ENCODE data around the gene CPED1. TPM values are rescaled to one million over a fixed set of nuclear protein-coding genes. Genes with fewer than 3 reads are reported as not detected.
A peak's percentile ranks its signal among the peaks of the same experiment; 100 is the strongest.

CPED1 gene
- total RNA-seq = 10 to 100 TPM in 1 of 2 donors, 1 to 10 TPM in 1; 4.0 to 15.9 TPM

DNA sequence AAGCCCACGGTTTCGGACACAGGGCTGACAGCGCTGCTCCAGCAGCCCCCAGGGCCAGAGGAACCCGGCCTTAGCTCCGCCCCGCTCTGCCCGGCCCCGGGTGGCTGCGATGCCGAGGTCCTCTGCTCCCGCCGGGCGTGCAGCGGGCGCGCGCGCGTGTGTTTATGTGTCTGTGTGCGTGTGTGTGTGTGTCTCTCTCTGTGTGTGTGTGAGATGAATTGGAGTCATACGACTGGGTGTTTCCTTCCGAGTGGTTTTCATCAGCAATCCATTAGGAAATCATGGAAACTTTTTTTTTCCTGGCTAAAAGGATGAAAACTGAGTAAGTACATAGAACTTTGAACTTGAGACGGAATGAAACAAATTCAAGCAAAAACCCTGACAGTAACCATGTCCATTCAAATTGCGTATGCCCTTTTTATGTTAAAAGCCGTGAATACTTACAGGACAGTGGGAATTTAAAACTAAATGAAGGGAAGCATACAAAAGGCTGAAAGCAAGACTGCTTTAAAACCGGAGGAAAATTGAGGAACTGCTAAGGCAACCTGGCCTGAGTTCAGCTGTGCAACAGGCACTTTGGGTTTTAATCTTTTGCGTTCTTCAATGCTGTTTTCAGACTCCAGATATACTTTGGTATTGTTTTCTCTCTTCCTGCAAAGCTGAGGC, at the start of gene CPED1:
Gene CPED1, plus strand, starts transcription at position 121 of the 666 bp plus-strand sequence. CDS start 911 bp downstream, outside the sequence.
- no peaks in the 10 kb centered on the region for H3K27me3 ChIP-seq
- peak within 1 kb of the TSS; percentile 33 for H3K4me3 ChIP-seq
- peak within 1 kb of the TSS; percentile 15 to 68 for H3K9ac ChIP-seq (ENCODE audit: low read depth in 2 of 2, low read length in 2 of 2)
- intact Hi-C loops (cut with DNase I) = loop anchor here (2.0 kb wide), 1 partner anchor 92 kb away; no protein-coding TSS in a partner anchor
- peaks cover 5% of the 10 kb centered on the region for H3K4me1 ChIP-seq
- H3K27ac ChIP-seq = peak within 1 kb of the TSS; percentile 75
- DNase-seq = peak; percentile 73
- H3K36me3 ChIP-seq = no peaks in the 10 kb centered on the region
- TF ChIP-seq, protein P1, sequence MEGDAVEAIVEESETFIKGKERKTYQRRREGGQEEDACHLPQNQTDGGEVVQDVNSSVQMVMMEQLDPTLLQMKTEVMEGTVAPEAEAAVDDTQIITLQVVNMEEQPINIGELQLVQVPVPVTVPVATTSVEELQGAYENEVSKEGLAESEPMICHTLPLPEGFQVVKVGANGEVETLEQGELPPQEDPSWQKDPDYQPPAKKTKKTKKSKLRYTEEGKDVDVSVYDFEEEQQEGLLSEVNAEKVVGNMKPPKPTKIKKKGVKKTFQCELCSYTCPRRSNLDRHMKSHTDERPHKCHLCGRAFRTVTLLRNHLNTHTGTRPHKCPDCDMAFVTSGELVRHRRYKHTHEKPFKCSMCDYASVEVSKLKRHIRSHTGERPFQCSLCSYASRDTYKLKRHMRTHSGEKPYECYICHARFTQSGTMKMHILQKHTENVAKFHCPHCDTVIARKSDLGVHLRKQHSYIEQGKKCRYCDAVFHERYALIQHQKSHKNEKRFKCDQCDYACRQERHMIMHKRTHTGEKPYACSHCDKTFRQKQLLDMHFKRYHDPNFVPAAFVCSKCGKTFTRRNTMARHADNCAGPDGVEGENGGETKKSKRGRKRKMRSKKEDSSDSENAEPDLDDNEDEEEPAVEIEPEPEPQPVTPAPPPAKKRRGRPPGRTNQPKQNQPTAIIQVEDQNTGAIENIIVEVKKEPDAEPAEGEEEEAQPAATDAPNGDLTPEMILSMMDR (IDR thresholded peaks at IDR 0.05) = no peak
- no peaks in the 10 kb centered on the region for H3K9me3 ChIP-seq

DNA sequence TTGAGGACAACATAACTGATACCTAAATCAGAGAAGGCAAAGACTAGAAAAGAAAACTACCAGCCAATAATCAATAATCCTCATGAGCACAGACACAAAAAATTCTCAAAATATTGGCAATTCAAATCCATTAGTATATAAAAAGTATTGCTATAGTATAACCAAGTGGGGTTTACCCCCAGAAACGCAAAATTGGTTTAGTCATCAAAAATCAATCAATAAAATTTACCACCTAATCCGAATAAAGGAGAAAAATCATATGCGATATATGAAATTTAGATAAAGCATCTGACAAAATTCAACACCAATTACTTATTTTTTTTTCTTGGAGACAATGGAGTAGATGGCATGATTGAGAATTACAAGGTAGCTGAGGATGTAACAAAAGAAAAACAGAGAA, 49.2 kb upstream of the CPED1 start:
- no peak overlapping the region for H3K27ac ChIP-seq
- H3K36me3 ChIP-seq = no peaks in the 10 kb centered on the region
- no peak for DNase-seq
- no peak overlapping the region for H3K4me3 ChIP-seq
- TF ChIP-seq, protein P1 (IDR thresholded peaks at IDR 0.05) = no peak
- intact Hi-C loops (cut with DNase I) = no loop called here
- no peaks in the 10 kb centered on the region for H3K27me3 ChIP-seq
- no peaks in the 10 kb centered on the region for H3K4me1 ChIP-seq
- no peak overlapping the region for H3K9ac ChIP-seq (ENCODE audit: low read depth in 2 of 2, low read length in 2 of 2)
- H3K9me3 ChIP-seq = no peaks in the 10 kb centered on the region

DNA sequence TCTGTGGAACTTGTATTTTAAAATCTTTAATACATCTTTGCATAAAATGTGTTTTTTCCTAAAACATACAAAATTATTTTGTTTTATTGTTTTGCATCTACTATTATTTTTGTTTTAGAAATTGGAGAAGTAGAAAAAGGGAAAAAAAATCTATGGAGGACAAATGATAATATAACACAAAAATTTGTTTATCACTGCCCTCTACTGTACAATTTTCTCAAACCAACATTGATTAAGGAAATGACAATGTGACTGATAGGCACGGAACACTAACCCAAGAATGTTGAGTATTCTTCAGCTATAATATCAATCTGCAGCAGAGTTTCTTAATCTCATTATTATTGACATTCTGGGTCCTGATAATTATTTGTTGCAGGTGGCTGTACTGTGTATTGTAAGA, 47.4 kb upstream of the CPED1 start:
- intact Hi-C loops (cut with DNase I) = no loop called here

DNA sequence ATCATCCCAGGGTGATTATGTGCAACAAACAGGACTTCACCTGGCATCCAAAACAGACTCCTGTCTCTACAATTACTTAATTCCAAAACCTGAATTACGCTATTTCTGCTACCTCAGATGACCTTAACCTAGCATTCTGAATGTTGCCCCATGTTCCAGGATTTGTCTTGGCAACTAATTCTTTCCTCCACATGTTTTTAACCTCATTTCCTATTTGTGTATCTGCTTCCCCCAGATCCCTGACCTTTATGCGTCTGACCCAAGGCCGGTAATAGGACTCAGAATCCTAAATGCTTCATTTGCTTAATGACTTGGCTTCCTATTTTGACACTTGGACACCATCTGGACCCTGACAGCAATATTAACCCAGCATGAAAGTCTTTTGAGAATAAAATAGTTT, 46.7 kb upstream of the CPED1 start:
- no peak for DNase-seq
- Histone ChIP-seq H3K9ac (ENCODE audit: low read depth in 2 of 2, low read length in 2 of 2) (no peak overlapping the region), H3K27ac (no peak overlapping the region), H3K36me3 (no peaks in the 10 kb centered on the region), H3K4me1 (no peaks in the 10 kb centered on the region), H3K27me3 (no peaks in the 10 kb centered on the region), H3K9me3 (no peaks in the 10 kb centered on the region), H3K4me3 (no peak overlapping the region)
- TF ChIP-seq, protein P1 (IDR thresholded peaks at IDR 0.05) = no peak
- intact Hi-C loops (cut with DNase I) = loop anchor here (2.0 kb wide), 1 partner anchor 139 kb away; no protein-coding TSS in a partner anchor

More for the DNA sequence above, 47.4 kb upstream of the CPED1 start:
- Histone ChIP-seq H3K9ac (ENCODE audit: low read depth in 2 of 2, low read length in 2 of 2) (no peak overlapping the region), H3K36me3 (no peaks in the 10 kb centered on the region), H3K9me3 (no peaks in the 10 kb centered on the region), H3K4me3 (no peak overlapping the region), H3K27me3 (no peaks in the 10 kb centered on the region), H3K27ac (no peak overlapping the region), H3K4me1 (no peaks in the 10 kb centered on the region)
- DNase-seq = no peak
- TF ChIP-seq, protein P1 (IDR thresholded peaks at IDR 0.05) = no peak

DNA sequence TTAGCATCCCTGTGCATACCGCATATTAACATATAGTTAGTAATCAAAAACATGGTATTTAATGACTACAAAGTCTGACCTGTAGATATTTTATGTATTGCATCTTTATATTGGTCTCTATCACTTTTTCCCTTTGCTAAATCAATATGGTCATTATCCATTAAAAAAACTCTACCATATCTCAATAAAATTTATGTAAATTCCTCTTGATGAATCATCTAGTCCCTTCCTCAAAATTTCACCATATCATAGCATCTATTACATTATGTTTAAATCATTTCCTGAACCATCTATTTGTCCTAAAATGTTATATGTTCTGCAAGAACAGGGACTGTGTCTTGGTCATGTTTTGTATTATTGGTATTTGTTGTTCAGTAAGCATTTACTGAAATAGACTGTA, 45.6 kb upstream of the CPED1 start:
- DNase-seq = no peak
- H3K36me3 ChIP-seq = no peaks in the 10 kb centered on the region
- H3K9me3 ChIP-seq = no peaks in the 10 kb centered on the region
- no peak overlapping the region for H3K27ac ChIP-seq
- no peak overlapping the region for H3K4me3 ChIP-seq
- no peaks in the 10 kb centered on the region for H3K27me3 ChIP-seq
- TF ChIP-seq, protein P1 (IDR thresholded peaks at IDR 0.05) = no peak
- H3K4me1 ChIP-seq = no peaks in the 10 kb centered on the region
- intact Hi-C loops (cut with DNase I) = loop anchor here (2.0 kb wide), 1 partner anchor 140 kb away; no protein-coding TSS in a partner anchor
- no peak overlapping the region for H3K9ac ChIP-seq (ENCODE audit: low read depth in 2 of 2, low read length in 2 of 2)

Measured in colonic mucosa (tissue), 4 donors.